GM12892 (cell line): ENCODE measurements around the gene CDH13.

Source experiments
- POLR2A ChIP-seq: IDR thresholded peaks from 2 replicates; pipeline ENCODE4 v1.6.1; 2011; ENCODE audit warnings: low read depth, low read length, control low read depth
- POLR2AphosphoS5 ChIP-seq: IDR thresholded peaks from 2 replicates; pipeline ENCODE4 v1.6.1; 2011; ENCODE audit warnings: low read depth, low read length, control low read depth
- TAF1 ChIP-seq: IDR thresholded peaks from 2 replicates; pipeline ENCODE4 v1.6.1; 2011; ENCODE audit warnings: low read depth, mild to moderate bottlenecking, control low read depth, low read length, borderline replicate concordance

DNA sequence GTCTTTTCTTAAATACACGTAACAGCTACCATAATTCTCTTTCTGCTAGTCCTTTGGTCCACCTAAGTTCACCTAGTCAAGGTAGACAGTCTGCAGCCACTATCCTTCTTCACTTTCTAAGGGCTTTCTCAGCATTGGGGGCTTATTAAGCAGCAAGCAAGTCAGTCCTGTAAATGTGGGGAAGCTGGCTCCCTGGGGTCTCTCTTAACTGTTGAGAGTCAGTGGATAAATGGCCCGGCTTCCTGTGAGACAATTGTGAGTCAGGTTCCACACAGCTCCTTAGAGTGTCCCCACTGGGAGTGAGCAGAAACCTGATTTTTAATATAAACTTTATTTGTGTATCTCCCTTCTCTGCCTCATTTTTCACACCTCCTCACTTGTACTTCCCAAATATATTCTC lies 132.1 kb downstream of the CDH13 start:
- no peak for TF ChIP-seq POLR2AphosphoS5
- TF ChIP-seq POLR2A = no peak
- TF ChIP-seq TAF1 = no peak
